Naive B cell (primary cell): ENCODE measurements around the gene POLR3H. TPM values are rescaled to one million over a fixed set of nuclear protein-coding genes. Genes with fewer than 3 reads are reported as not detected.

Source experiments
- ATAC-seq, 2 donors: fragments of 150-1000 bp; cut with Tn5 transposase; 2 replicates each; pipeline ENCODE4 v1.10.0; 2021; ENCODE audit warnings: low read depth in 2 of 2, mild to moderate bottlenecking in 2 of 2, moderate library complexity in 2 of 2
- DNase-seq: peaks from one replicate; pipeline ENCODE4 v3.0.0; 2022
- H3K27ac Mint-ChIP-seq, 6 donors: one replicate each; pipeline ENCODE4 v1.8.0; 2020 to 2022; ENCODE audit warnings: mild to moderate bottlenecking in 6 of 6, mixed read lengths in 6 of 6, moderate library complexity in 5 of 6, inconsistent platforms in 2 of 6
- H3K27me3 Mint-ChIP-seq, 3 donors: one replicate each; pipeline ENCODE4 v1.8.0; 2021 to 2022; ENCODE audit warnings: mixed read lengths in 3 of 3, mild to moderate bottlenecking in 1 of 3
- H3K36me3 Mint-ChIP-seq, 2 donors: one replicate each; pipeline ENCODE4 v1.8.0; 2020 to 2022; ENCODE audit warnings: mixed read lengths in 2 of 2, inconsistent platforms in 1 of 2, mild to moderate bottlenecking in 1 of 2
- H3K4me1 Mint-ChIP-seq, 3 donors: one replicate each; pipeline ENCODE4 v1.8.0; 2020 to 2022; ENCODE audit warnings: mixed read lengths in 3 of 3, inconsistent platforms in 1 of 3, mild to moderate bottlenecking in 1 of 3, moderate library complexity in 1 of 3
- H3K4me3 Mint-ChIP-seq, 8 donors: one replicate each; pipeline ENCODE4 v1.8.0; 2020 to 2022; ENCODE audit warnings: mild to moderate bottlenecking in 8 of 8, mixed read lengths in 8 of 8, moderate library complexity in 8 of 8, inconsistent platforms in 2 of 8
- H3K9me3 Mint-ChIP-seq, 7 donors: one replicate each; pipeline ENCODE4 v1.8.0; 2020 to 2022; ENCODE audit warnings: mixed read lengths in 7 of 7, mild to moderate bottlenecking in 5 of 7, inconsistent platforms in 2 of 7, moderate library complexity in 1 of 7
- polyA plus RNA-seq, 6 donors: library from polyadenylated mRNA; unstranded; fragments of 300-500 nt; fragmentation: Illumina TruSeq; gene quantifications; one replicate each; pipeline ENCODE4 v1.2.3, GENCODE V29; 2021; ENCODE audit warnings: low read depth in 6 of 6

POLR3H gene
- polyA plus RNA-seq, 6 donors from 2014 or later: 17.9 to 27.2 (median 22.6) TPM

DNA sequence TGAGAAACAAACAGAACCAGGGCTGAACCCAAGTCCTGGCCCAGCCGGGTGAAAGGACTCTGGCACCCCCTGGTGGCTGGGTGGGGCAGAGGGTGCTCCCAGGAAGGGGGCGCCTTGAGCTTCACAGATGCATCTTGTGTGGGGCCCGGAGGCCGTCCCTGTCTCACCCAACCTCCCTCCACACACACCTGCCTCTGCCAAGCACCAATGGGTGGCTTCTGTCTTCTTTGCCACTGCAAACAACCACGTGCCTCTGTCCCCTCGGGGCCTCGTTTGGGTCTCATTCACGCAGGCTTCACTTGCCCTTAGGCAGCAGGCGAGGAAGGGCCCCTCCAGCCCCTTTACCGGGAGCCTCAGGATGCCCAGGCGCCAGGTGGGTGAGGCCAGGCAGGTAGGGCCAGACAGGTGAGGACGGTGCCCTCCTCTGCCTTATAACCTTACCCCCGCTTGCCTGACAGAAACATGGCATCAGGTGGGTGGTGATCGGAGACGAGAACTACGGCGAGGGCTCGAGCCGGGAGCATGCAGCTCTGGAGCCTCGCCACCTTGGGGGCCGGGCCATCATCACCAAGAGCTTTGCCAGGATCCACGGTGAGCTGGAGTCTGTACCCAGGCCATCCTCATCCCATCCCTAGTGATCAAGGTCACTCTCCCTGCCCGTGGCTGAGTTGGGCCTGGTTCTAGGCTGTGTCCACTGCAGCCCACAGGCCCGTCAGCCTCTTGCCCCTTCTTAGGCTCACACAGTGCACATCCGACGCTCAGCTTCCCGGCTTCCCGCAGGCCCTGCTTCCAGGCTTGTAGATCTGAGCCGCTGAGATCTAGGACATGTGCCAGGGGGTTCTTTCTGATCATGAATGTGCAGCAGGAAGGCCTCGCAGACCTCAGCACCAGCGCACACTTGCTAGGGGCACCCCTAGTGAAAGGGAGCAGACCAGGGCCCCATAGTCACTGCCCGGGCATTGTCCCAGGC lies 17.2 kb downstream of the POLR3H start:
- no peak overlapping the region for H3K4me3 Mint-ChIP-seq
- peaks cover 0 to 20% (median 15%) of the 10 kb centered on the region in 3 donors for H3K4me1 Mint-ChIP-seq
- H3K36me3 Mint-ChIP-seq: peaks cover 0 to 8% of the 10 kb centered on the region in 2 donors
- ATAC-seq (peak; percentile 81 to 83), DNase-seq (peak; percentile 65)
- H3K27ac Mint-ChIP-seq: peak overlapping the region in 3 of 6 donors; percentile 42 to 62 (median 47)
- H3K27me3 Mint-ChIP-seq: no peaks in the 10 kb centered on the region
- H3K9me3 Mint-ChIP-seq: no peaks in the 10 kb centered on the region

DNA sequence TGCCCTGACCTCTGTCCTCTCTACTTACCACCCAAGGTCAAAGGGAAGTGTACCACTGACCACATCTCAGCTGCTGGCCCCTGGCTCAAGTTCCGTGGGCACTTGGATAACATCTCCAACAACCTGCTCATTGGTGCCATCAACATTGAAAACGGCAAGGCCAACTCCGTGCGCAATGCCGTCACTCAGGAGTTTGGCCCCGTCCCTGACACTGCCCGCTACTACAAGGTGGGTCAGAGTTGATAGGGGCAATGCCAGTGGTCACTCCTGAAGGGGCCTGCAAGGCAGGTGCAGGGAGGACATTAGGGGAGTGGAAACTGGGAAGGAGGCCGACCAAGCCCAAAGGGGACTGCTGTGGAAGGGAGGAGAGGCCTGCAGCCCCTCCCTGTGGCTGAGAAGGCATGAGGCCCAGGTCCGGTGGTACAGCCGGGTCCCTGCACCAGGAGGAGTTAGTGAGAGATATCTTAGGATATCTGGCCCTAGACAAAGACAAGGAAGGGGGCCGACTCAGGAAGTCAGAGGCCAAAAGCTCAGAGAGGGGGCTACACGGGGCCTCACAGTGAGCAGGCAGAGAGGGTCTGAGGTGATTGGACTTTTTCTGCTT lies 17.9 kb downstream of the POLR3H start:
- H3K36me3 Mint-ChIP-seq: peaks cover 0 to 8% of the 10 kb centered on the region in 2 donors
- DNase-seq (no peak), ATAC-seq (no peak)
- H3K4me1 Mint-ChIP-seq: peaks cover 0 to 20% (median 15%) of the 10 kb centered on the region in 3 donors
- H3K9me3 Mint-ChIP-seq: no peaks in the 10 kb centered on the region
- H3K27ac Mint-ChIP-seq: peak overlapping the region in 5 of 6 donors; percentile 47 to 89 (median 62)
- no peaks in the 10 kb centered on the region for H3K27me3 Mint-ChIP-seq
- H3K4me3 Mint-ChIP-seq: no peak overlapping the region

DNA sequence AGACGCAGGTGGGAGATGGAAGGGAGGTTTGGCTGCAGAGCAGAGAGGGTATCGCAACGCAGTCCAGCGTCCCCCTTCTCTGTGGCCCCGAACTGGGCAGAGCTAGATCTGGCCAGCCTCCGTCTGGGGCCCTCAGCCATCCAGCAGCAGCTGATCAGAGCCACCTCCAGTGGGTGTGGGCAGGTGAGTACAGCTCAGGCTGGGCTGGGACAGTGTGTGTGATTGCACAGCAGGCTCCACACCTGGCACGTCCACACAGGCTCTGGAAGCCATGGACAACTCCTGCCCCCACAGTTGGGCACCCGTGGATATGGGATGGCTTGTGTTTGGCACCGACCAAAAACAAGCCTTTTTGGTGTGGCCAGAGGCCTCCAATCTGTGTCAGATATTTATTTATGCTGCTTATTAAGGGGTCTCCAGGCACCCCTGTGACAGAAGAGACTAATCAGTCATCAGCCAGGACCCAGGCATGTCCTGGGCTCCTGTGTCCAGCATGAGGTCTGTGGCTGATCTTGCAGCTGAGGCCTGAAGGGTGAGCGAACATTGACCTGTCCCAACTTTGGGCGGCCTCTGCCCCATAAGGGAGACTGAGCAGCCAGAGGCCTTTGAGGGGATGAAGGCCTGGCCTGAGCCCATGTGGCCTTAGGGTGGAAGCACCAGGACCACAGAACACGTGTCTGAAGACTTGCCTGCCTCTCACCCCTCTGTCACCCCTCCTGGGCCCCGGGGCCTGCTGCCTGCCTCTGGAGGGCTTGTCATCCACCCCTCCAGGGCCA lies 18.6 kb downstream of the POLR3H start:
- DNase-seq: no peak
- H3K9me3 Mint-ChIP-seq: no peaks in the 10 kb centered on the region
- H3K4me1 Mint-ChIP-seq: peaks cover 0 to 20% (median 15%) of the 10 kb centered on the region in 3 donors
- peak overlapping the region in 2 of 6 donors; percentile 47 to 76 for H3K27ac Mint-ChIP-seq
- H3K4me3 Mint-ChIP-seq: no peak overlapping the region
- no peaks in the 10 kb centered on the region for H3K27me3 Mint-ChIP-seq
- H3K36me3 Mint-ChIP-seq: peaks cover 0 to 8% of the 10 kb centered on the region in 2 donors
- no peak for ATAC-seq

DNA sequence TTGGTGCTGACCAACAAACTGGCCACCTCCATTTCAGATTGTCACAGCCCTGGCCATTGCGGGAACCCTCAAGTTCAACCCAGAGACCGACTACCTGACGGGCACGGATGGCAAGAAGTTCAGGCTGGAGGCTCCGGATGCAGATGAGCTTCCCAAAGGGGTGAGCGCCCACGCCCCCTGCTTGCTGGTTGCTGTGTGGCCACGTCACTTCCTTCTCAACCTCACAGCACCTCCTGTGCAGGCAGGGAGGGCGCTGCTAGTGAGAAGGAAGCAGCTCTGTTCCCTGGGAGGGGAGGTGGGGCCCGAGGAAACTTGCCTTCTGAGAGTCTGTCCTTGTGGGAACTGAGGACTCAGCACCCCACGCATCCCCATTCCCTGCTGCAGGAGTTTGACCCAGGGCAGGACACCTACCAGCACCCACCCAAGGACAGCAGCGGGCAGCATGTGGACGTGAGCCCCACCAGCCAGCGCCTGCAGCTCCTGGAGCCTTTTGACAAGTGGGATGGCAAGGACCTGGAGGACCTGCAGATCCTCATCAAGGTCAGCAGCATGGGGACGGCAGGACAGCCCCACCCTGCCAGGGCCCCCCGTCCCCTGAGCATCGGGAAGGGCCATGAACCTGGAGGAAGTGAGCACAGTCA lies 19.3 kb downstream of the POLR3H start:
- Mint-ChIP-seq H3K4me1 (peaks cover 0 to 20% (median 15%) of the 10 kb centered on the region in 3 donors), H3K36me3 (peaks cover 0 to 8% of the 10 kb centered on the region in 2 donors), H3K27me3 (no peaks in the 10 kb centered on the region), H3K4me3 (no peak overlapping the region), H3K27ac (peak overlapping the region in 4 of 6 donors; percentile 9 to 76 (median 38)), H3K9me3 (no peaks in the 10 kb centered on the region)
- ATAC-seq (peak; percentile 71 to 72), DNase-seq (peak; percentile 25)

DNA sequence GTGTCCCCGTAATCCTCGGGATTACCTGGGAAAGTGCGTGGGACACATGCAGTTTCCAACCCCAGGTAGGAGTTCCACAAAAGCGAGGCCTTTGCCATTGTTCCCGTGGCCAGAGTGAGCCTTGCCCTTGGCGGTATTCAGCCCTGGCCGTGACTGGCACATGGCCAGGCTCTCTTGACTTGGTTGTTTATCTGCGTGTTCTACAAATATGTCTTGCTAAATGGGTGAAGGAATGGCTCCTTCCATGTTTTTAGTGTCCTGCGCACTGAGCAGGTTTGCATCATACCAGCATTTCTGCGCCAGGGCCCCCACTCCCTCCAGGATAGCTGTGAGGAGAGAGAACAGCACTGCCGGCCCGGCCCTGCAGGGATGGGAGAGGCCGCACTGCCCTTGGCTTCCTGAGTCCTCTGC lies 20.0 kb downstream of the POLR3H start:
- Mint-ChIP-seq H3K4me3 (no peak overlapping the region), H3K36me3 (peaks cover 0 to 8% of the 10 kb centered on the region in 2 donors), H3K9me3 (no peaks in the 10 kb centered on the region), H3K27me3 (no peaks in the 10 kb centered on the region), H3K4me1 (peaks cover 0 to 20% (median 15%) of the 10 kb centered on the region in 3 donors), H3K27ac (peak overlapping the region in 2 of 6 donors; percentile 9 to 32)
- ATAC-seq (no peak), DNase-seq (no peak)

DNA sequence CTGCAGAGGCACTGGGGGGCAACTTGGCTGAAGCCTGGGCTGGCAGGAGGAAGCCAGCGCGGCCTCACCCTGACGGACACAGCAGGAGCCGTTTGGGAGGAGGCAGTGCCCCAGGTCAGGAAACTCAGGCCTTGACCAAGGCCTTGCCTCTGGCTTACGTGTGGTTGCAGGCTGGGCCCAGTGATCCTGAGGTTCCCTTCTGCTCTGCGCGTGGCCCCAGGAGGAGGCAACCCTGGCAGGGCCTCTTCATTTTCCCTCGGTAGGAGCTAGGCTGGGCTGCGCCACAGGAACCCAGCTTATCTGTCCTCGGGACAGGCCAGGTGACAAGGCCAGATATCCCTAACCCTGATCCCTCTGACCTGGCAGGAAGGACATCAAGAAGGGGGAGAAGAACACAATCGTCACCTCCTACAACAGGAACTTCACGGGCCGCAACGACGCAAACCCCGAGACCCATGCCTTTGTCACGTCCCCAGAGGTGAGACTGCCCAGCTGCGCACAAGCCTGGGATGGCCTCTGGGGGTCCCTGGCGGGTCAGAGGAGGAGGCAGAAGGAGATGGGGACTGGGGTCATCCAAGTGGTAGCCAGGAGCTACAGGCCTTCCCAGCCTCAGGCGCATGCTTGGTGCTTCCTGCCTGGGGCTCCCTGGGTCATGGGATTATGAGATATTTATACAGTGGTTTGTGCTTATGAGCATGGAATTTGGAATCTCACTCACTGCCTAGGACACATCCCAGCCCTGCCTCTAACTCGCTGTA lies 20.6 kb downstream of the POLR3H start:
- H3K4me3 Mint-ChIP-seq: peak overlapping the region in 1 of 8 donors; percentile 6
- no peak for ATAC-seq
- H3K9me3 Mint-ChIP-seq: no peaks in the 10 kb centered on the region
- peak overlapping the region in 3 of 6 donors; percentile 32 to 64 (median 61) for H3K27ac Mint-ChIP-seq
- H3K4me1 Mint-ChIP-seq: peaks cover 0 to 20% (median 15%) of the 10 kb centered on the region in 3 donors
- DNase-seq: no peak
- peaks cover 0 to 3% of the 10 kb centered on the region in 2 donors for H3K36me3 Mint-ChIP-seq
- H3K27me3 Mint-ChIP-seq: no peaks in the 10 kb centered on the region

DNA sequence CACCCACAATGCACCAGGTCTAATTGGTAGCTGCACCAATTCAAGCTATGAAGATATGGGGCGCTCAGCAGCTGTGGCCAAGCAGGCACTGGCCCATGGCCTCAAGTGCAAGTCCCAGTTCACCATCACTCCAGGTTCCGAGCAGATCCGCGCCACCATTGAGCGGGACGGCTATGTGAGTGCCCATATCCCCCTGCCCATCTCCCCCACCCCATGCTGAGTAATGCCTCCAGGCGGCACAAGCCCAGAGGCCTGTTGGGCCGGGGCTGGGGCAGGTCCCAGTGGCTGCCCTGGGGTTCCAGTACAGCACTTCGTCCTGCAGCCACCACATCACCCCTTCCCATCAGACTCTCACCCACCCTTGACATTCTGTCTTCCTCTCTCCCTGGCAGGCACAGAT lies 21.5 kb downstream of the POLR3H start:
- Mint-ChIP-seq H3K27me3 (no peaks in the 10 kb centered on the region), H3K4me3 (peak overlapping the region in 1 of 8 donors; percentile 18), H3K36me3 (no peaks in the 10 kb centered on the region), H3K9me3 (no peaks in the 10 kb centered on the region), H3K4me1 (peaks cover 0 to 24% (median 15%) of the 10 kb centered on the region in 3 donors), H3K27ac (peak overlapping the region; percentile 47 to 90 (median 60))
- DNase-seq (no peak), ATAC-seq (no peak)

DNA sequence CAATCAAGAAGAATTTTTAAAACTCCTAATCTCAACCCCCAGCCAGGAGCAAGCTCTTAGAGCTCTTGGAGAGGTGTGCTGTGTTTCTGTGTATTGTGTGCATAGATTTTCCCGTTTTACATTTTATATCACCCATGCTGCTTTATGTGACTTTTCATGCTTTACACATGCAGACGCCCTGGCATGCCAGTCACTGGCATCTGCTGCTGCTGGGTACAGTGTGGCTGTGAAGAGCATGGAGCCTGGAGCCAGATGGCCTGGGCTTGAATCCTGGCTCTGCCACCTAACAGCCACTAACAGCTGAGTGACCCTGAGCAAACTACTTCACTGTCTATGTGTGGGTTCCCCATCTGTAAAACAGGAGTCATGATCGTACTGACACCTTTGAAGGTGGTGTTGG lies 23.1 kb downstream of the POLR3H start:
- Mint-ChIP-seq H3K9me3 (no peaks in the 10 kb centered on the region), H3K36me3 (no peaks in the 10 kb centered on the region), H3K27me3 (no peaks in the 10 kb centered on the region), H3K27ac (peak overlapping the region in 2 of 6 donors; percentile 21 to 29), H3K4me1 (peaks cover 0 to 22% (median 9%) of the 10 kb centered on the region in 3 donors), H3K4me3 (no peak overlapping the region)
- no peak for DNase-seq
- no peak for ATAC-seq

DNA sequence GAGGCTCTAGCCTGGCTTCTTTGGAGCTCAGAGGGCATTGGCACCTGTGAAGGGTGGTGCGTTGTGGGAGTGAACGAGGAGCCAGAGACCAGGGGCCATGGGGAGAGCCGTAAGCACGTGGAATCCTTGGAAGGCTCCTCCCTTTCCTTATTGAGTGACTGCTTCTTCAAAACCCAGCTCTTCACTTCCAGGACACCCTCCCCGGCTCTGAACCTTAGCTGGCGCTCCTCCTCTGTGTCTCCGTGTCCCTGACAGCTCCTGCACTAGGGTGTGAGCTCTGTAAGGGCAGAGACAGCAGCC lies 26.3 kb downstream of the POLR3H start:
- Mint-ChIP-seq H3K9me3 (no peaks in the 10 kb centered on the region), H3K4me3 (no peak overlapping the region), H3K36me3 (peaks cover 0 to 9% of the 10 kb centered on the region in 2 donors), H3K27me3 (no peaks in the 10 kb centered on the region), H3K27ac (peak overlapping the region in 1 of 6 donors; percentile 20), H3K4me1 (peaks cover 4 to 15% (median 6%) of the 10 kb centered on the region in 3 donors)
- DNase-seq (no peak), ATAC-seq (no peak)

DNA sequence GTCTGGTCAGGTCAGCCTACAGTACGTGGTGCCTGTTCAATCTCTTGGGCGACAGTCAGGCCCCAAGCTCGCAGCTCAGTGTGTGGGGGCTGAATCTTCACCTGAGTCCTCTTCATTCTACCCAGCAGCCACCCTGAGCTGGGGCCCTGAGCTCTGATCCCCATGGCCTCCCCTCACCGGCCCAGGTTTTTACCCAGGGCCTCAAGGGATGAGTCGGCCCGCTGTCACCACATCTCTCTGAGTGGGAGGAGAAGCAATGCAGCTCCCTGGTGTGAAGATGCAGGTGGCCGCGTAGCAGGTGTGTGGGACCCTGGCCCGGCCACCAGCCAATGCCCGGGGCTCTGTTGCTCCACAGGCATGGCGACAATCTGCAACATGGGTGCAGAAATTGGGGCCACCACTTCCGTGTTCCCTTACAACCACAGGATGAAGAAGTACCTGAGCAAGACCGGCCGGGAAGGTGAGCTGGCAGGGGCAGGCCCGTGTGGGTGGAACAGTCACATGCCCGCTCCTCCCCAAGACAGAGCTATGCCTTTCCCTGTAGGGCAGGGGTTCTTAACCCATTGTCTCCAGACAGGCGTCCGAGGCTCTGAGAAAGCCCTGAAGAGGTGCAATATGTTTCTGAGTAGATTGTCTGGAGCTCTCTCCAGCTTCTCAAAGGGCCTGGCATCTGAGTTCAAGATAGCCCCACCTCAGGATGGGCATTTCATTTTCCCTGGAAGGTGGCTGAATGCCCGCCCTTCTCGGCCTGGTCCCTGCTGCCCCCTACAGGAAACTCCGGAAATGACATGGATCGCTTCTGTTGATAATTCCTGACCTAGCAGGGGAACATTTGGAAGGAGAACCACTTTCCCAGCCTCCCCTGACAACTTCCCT lies 26.9 kb downstream of the POLR3H start:
- H3K27ac Mint-ChIP-seq: peak overlapping the region in 1 of 6 donors; percentile 36
- no peak for ATAC-seq
- H3K4me3 Mint-ChIP-seq: no peak overlapping the region
- no peaks in the 10 kb centered on the region for H3K27me3 Mint-ChIP-seq
- H3K4me1 Mint-ChIP-seq: peaks cover 4 to 15% (median 6%) of the 10 kb centered on the region in 3 donors
- H3K36me3 Mint-ChIP-seq: peaks cover 0 to 15% of the 10 kb centered on the region in 2 donors
- DNase-seq: peak; percentile 35
- no peaks in the 10 kb centered on the region for H3K9me3 Mint-ChIP-seq

DNA sequence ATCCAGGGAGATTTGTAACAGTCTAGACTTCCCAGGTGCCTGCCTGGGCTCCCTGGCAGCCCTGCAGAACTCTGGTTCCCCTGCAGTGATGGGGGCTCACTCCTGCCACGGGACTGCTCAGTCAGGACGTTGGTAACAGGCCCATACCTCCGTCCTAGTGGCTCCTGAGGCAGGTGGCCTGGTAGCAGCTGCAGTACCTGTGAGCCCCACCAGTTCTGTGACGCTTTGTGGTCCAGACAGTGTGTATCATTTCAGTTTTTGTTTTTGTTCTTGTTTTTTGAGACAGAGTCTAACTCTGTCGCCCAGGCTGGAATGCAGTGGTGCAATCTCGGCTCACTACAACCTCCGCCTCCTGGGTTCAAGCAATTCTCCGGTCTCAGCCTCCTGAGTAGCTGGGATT lies 27.8 kb downstream of the POLR3H start:
- no peak overlapping the region for H3K4me3 Mint-ChIP-seq
- peaks cover 4 to 15% (median 6%) of the 10 kb centered on the region in 3 donors for H3K4me1 Mint-ChIP-seq
- H3K9me3 Mint-ChIP-seq: no peaks in the 10 kb centered on the region
- H3K27ac Mint-ChIP-seq: no peak overlapping the region
- H3K27me3 Mint-ChIP-seq: no peaks in the 10 kb centered on the region
- peak in 1 of 2 donors; percentile 39 for ATAC-seq
- DNase-seq: no peak
- peaks cover 0 to 18% of the 10 kb centered on the region in 2 donors for H3K36me3 Mint-ChIP-seq
